GM10847 (cell line): Measurements from ENCODE around the gene DMRTA2.

Source experiments
- POLR2A ChIP-seq: IDR thresholded peaks from 2 replicates; pipeline ENCODE4 v1.6.1; 2011; ENCODE audit not compliant: insufficient read length; ENCODE audit errors: extremely low read depth

DMRTA2 gene

DNA sequence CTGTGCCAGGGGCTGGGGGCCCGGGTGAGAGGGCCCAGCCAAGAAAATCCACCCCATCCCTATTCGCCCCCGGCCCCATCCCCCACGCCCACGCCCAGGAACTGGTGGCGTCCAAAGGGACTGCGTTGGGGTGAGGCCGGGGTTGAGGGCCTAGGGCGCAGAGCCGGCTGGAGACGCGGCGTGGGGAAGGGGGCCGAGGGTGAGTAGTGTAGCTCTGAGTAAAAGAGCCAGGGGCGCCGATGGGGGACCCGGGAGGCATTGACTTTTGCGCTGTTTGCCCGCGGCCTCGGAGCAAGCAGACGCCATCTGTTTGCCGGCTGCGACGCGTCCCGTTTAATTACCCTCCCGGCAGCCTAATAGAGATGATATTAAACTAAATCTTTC lies 3.5 kb upstream of the DMRTA2 start:
- no peak for TF ChIP-seq POLR2A

DNA sequence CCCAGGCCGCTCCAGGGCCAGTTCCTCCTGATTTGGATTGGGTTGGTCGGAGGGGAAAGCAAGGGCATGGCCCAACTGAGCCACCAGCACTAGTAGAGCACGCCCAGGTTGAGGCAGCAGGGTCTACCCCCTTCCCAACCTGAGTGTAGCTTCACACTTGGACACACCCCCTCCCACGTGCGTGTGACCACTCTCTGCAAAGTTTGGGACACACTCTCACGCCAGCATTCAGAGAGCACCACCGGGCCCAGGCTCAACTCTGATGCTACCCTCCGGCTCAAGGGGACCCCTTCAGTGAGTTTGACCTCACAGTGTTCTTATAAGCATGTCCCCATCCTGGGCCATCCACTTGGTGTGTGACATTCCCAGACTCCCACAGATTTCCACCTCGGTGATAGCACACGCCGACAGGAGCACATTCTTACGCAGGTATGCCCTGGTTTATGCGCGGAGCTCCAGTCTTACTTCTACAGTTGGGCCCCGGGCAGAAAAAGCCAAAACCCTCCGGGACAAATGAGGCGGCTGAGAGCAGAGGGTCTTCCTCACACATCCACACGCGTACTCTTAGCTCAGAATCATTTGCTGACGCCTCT lies 3.0 kb upstream of the DMRTA2 start:
- TF ChIP-seq POLR2A: no peak

DNA sequence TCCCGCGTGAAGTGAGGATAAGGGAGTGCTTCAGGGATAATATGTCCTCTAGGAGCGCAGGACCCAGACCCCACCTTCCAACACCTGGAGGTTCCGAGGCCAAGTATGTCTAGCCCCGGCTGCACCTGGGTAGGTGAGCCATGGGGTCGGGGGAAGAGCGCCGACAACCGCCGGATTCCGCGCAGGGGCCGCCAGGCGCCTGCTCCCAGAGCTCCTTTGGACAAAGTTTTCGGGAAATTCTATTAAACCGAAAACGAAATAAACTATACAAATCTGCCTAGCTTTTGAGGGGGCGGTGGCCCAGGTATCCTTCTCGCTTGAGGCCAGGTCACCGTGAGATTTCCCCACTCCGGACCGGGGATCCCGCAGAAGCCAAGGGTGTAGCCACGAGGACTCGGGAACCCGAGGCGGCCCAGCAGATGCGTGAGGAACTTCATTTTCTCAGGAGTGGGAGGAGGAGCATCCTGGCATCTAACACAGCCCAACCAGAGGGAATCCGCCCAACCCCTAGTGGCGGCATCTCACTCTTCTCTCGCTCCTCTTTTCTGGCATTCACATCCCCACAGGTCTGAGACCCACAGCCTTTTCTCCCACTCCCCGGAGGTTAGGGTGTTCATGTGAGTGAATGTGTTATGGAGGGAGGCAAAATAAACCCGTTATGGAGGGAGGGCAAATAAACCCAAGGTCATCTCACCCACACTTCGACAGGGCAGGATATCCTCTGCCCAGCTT lies 2.3 kb upstream of the DMRTA2 start:
- TF ChIP-seq POLR2A: no peak

DNA sequence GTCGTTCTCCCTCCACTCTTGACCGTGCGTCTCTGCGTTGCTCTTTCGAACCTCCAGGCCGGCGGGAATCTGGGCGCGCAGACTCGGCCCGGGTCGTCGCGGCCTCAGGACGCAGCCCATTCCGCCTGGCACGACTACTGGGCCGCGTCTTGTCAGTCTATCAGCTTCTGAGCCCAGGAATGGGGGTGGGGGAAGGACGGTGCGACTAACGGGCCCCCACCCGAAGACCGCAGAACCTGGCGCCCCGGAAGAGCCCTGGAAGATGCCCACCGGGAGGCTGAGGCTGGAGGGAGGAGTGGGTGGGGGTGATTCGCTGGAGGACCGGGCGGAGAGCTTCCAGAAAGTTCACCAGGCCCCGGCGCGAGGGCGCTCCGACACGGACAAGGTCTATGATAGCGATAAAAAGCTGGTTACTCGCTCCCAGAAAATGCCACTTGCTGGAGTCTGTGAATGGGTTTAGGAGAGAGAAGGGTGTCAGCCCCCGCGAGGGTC lies 1.7 kb upstream of the DMRTA2 start:
- no peak for TF ChIP-seq POLR2A

DNA sequence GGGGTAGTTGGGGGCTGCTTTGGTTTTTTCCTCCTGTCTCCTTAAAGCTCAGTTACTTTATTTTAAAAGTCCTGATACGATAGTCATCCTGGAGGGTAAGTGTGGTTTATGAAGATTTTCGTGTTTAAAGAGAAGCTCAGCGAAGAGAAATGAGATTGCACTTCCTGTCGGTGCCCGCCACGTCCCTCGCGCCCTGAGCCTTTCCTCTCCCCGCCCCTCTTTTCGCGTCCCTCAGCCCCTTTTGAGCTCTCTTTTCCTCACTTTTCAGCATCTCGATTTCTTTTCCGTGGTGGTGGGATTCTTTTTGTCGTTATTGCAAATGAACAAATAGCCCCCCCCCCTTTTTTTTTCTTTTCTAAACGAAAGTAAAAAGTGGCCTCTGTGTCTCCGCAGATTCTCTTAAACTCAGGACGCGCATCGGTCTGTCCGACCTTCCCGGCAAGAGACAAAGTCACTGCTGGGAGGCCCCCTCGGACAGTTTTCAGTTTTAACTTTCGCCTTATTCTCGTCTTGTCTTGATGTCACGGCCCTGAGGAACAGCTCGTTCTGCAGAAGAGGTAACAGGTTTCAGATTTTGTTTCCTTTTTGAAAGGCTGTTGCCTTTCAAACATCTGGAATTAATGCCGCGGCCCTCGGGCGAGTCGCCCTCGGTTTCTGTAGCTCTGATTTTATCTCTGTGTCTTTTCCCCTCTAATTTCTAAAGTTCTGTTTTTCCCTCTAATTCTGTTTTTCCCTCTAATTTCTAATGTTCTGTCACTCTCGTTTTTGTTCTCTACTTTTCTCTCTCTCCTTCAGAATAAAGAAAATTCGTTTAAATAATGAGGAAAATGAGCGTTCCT lies 1.0 kb upstream of the DMRTA2 start:
- no peak for TF ChIP-seq POLR2A

DNA sequence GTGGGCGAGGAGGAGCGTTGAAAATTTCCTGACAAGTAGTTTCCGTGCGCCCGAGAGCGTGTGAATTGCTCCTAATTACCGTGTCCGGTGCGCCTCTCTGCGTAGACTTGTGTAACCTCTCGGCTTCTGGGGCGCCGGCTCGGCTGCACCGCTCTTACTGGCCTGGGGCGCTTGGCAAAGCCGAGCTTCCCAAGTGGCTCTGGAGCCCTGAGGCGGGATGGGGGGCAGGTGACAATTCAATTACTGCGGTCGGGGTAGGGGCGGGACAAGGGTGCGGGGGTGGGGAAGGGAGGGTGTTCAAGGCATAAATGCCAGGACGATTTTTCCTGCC lies 392 bp upstream of the DMRTA2 start:
- TF ChIP-seq POLR2A: no peak

DNA sequence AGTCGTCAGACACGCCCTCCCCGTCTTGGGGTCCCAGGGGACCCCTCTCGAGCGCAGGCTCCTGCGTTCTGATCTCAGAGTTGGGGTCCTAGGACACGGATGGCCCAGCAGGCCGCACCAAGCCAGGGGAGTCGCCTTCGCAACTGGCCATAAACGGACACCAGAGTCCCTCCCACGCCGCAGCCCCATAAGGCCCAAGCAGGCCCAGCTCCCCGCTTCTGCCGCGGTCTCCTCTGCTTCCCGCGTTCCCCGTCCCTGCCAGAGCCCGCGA lies 633 bp downstream of the DMRTA2 start:
- no peak for TF ChIP-seq POLR2A

DNA sequence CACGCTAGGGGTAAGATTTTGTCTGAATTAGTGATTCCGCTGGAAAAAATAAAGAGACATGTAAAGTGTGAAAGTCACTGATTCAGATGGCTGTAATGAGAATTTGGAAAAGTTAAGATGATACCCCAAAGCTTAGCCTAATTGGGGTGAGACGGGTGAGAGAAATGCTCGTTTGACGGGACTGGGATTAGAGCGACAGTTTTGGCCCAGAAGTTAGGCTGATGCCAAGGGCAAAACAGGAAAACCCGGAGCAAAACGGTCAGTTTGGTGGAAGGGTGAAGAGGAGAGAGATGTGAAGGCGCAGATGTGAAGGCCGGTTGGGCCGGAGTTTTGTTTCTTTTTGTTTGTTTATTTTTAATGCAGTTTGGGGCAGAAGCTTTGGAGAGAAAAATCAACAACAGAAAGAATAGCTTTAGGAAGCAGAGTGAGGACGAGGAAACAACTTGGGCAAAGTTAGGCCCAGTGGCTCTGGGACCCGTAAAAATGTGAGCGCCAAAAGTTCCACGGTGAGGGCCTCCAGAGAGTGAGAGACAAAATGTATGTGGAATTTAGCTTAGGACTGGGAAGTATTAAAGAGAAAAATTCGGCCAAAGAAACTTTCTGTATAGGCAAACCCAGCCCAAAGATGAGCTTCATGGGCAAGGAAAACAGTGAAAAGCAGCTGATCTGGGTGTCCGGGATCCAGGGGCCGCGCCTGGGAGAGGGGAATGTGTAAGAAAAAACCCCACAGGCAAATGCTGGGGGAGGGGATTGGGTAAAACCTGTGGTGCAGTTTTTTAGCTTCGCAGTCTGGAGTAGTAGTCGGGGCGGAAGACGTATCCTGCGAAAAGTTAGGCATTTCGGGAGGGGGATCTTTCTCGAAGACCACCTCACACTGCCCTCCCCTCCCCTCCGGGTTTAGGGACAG lies 1.2 kb downstream of the DMRTA2 start:
- no peak for TF ChIP-seq POLR2A

DNA sequence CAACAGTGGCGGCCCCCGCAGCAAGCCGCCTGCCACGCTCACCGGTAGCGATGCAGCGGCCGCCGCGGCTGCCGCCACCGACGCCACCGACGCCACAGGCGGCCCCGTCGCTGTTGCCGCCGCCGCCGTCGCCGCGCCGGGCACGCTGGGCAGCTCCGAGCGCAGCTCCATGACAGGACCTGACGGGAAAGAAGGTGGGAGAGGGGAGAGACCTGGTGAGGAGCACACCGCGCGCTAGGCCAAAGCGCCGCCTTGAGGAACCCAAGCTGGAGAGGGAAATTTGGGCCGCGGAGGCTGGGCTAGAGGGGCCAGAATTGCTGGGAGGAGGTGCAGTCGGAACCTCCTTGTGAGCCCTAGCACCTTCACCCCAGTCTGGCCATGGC lies 1.9 kb downstream of the DMRTA2 start:
- no peak for TF ChIP-seq POLR2A

DNA sequence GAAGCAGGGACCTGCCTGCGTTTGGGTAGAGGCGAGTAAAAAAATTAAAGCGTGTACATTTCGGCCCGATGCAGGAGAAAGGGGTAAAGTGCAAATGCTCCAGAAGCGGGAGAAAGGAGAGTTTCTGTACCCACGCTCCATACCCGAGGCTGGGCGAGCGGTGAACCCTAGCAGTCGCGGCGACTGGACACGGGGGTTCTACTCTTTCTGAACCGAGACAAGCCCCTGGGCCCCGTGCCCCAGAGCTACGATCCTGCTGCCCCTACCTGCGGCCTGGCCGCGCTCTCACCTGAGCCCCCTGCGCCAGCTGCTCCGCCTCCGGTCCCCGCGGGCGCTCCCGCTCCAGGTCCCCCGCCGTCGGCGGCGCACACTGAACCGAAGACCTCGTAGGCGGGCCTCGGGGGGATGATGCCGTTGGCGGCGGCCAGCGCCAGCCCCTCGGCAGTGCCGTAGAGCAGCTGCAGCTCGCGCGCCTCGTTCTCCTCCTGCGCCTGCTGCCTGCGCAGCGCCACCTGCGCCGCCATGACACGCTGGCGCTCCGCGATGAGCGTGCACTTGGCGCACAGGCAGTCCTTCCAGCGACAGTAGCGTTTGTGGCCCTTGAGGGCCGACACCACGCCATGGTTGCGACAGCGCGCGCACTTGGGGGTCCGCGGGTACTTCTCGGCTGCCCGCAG lies 2.4 kb downstream of the DMRTA2 start:
- TF ChIP-seq POLR2A: no peak

DNA sequence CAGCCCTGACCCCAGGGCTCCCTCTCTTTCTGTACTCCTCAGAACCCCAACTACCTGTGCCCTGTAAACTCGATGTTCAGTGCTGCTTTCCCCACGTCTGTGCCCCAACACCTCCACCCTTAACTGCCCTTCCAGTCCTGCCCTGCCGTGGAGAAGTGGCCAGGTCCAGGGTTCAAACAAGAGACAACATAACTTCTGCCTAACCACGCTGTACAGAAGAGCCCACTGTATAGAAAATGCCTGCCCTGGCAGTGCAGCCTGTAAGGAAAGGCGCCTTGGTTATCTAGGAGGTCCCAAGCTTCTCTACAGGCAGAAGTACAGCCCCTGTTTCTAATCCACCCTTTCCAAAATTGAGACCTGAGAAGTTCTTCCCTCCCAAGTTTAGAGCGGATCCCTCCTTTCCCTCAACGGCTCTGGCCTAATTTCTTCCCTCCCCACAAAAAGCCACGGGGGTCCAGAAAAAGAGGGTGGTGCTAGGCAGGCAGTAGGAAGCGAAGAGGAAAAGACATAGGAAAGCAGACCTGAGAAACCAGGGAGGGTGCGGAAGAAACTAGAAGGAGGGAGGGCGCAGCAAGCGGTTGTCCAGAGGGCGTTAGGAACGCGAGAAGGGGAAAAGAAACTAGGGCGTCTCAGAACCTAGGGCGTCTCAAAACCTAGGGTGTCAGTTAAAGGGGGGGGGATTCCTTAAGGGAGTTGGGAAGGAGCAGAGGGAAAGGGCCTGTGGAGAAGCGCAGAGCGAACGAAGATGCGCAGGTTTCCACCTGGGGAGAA lies 3.2 kb downstream of the DMRTA2 start:
- no peak for TF ChIP-seq POLR2A

DNA sequence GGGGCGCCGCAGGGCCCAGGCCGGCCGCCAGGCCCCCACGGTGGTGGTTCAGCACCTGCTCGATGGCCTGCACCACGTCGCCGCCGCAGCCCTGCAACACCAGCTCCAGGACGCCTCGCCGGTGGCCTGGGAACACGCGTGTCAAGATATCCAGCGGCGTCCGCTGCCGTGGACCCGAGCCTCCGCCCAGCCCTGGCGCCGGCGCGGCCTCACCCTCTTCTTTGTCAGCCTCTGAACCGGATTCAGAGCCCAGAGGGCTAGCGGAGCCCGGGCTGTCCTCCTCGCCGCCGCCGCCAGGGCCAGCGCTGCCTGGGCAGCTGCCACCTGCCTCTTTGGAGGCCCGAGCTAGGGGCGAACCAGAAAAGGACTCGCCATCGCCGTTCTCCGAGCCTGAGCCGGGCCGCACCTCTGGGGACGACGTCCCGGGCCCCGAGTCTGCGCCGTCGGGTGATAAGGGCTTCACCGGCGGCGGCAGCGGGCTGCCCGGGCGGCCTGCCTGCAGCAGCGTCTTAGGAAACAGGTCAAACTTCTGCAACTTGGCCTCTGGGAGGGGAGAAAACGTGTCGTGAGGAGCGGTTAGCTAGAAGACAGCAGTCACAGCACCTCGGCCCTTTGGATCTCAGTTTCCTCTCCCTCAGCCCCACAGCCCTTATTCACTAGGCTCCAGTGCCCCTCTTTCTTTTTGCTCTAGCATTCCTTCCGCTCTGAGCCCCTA lies 3.9 kb downstream of the DMRTA2 start:
- no peak for TF ChIP-seq POLR2A

DNA sequence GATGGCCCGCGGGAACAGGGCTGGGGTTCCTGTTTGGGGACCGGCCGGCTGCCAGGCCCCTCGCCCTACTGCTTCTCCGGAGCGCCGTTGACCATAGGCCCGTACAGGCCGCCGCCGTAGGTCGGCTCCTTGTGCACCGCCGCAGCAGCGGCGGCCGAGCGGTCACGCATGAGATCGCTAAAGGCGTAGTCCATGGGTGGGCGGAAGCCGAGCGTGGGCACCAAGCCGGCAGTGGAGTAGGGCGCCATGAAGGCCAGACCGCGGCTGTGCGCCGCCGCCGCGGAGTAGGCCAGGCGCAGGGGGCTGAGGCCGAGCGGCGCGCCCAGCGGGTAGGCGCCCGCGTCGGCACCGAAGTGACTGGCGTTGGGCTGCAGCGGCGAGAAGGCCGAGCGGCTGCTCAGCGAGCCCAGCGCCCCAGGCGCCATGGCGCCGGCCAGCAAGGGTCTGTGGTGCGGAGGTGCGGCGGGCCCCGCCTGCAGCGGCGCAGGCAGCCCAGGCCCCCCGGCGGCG lies 4.6 kb downstream of the DMRTA2 start:
- no peak for TF ChIP-seq POLR2A
